HCT116 (cell line): Measurements from ENCODE around the gene HLCS.

Source experiments
- CEBPB ChIP-seq: IDR thresholded peaks from 2 replicates; pipeline ENCODE4 v1.6.1; 2012; ENCODE audit warnings: low read depth
- EZH2 ChIP-seq: fragments of 200-600 bp; sonication (generic); IDR thresholded peaks from 2 replicates; pipeline ENCODE4 v1.6.1; 2017; ENCODE audit warnings: antibody characterized with exemption, mixed run types
- JUND ChIP-seq: IDR thresholded peaks from 2 replicates; pipeline ENCODE4 v1.6.1; 2012
- POLR2A ChIP-seq: IDR thresholded peaks from 2 replicates; pipeline ENCODE4 v1.7.0; 2011; ENCODE audit warnings: borderline replicate concordance; ENCODE audit not compliant: insufficient read depth, insufficient read length; ENCODE audit errors: extremely low read depth
- TF ChIP-seq, protein P1 (sequence below), 3 experiments: fragments of 200-600 bp in 1 of 3; sonication (generic) in 1 of 3; IDR thresholded peaks in 2 of 3; conservative IDR thresholded peaks in 1 of 3; 2 replicates each; pipeline ENCODE4 v1.5.1; 2012 to 2017; ENCODE audit warnings: low read depth in 2 of 3, low read length in 2 of 3, antibody characterized with exemption in 1 of 3, borderline replicate concordance in 1 of 3, control low read depth in 1 of 3, mild to moderate bottlenecking in 1 of 3, mixed read lengths in 1 of 3, mixed run types in 1 of 3, moderate library complexity in 1 of 3; ENCODE audit not compliant: insufficient read depth in 1 of 3
- TF ChIP-seq, protein P2 (sequence below): IDR thresholded peaks from 2 replicates; pipeline ENCODE4 v1.6.1; 2012

GRCh38 chr21:36867291-36867905 is 99.1 kb downstream of the HLCS start:
- no peak for TF ChIP-seq EZH2
- TF ChIP-seq, protein P1, sequence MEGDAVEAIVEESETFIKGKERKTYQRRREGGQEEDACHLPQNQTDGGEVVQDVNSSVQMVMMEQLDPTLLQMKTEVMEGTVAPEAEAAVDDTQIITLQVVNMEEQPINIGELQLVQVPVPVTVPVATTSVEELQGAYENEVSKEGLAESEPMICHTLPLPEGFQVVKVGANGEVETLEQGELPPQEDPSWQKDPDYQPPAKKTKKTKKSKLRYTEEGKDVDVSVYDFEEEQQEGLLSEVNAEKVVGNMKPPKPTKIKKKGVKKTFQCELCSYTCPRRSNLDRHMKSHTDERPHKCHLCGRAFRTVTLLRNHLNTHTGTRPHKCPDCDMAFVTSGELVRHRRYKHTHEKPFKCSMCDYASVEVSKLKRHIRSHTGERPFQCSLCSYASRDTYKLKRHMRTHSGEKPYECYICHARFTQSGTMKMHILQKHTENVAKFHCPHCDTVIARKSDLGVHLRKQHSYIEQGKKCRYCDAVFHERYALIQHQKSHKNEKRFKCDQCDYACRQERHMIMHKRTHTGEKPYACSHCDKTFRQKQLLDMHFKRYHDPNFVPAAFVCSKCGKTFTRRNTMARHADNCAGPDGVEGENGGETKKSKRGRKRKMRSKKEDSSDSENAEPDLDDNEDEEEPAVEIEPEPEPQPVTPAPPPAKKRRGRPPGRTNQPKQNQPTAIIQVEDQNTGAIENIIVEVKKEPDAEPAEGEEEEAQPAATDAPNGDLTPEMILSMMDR (IDR thresholded peaks at IDR 0.05 in 2 of 3, conservative IDR thresholded peaks at IDR 0.05 in 1 of 3; ENCODE audit: borderline replicate concordance in 1 of 3, insufficient read depth in 1 of 3, low read depth in 2 of 3, low read length in 2 of 3), result no peak
- no peak for TF ChIP-seq JUND
- TF ChIP-seq CEBPB, result no peak
- no peak for TF ChIP-seq POLR2A
- TF ChIP-seq, protein P2, sequence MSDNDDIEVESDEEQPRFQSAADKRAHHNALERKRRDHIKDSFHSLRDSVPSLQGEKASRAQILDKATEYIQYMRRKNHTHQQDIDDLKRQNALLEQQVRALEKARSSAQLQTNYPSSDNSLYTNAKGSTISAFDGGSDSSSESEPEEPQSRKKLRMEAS, result no peak
